ENCODE measurements around the gene NR0B2.
"Not testable (repeated sequence)": the region's sequence is repeated elsewhere in the genome, so short reads cannot be mapped to it uniquely, and the experiment has no call there.

The NR0B2 gene, protein sequence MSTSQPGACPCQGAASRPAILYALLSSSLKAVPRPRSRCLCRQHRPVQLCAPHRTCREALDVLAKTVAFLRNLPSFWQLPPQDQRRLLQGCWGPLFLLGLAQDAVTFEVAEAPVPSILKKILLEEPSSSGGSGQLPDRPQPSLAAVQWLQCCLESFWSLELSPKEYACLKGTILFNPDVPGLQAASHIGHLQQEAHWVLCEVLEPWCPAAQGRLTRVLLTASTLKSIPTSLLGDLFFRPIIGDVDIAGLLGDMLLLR

DNA sequence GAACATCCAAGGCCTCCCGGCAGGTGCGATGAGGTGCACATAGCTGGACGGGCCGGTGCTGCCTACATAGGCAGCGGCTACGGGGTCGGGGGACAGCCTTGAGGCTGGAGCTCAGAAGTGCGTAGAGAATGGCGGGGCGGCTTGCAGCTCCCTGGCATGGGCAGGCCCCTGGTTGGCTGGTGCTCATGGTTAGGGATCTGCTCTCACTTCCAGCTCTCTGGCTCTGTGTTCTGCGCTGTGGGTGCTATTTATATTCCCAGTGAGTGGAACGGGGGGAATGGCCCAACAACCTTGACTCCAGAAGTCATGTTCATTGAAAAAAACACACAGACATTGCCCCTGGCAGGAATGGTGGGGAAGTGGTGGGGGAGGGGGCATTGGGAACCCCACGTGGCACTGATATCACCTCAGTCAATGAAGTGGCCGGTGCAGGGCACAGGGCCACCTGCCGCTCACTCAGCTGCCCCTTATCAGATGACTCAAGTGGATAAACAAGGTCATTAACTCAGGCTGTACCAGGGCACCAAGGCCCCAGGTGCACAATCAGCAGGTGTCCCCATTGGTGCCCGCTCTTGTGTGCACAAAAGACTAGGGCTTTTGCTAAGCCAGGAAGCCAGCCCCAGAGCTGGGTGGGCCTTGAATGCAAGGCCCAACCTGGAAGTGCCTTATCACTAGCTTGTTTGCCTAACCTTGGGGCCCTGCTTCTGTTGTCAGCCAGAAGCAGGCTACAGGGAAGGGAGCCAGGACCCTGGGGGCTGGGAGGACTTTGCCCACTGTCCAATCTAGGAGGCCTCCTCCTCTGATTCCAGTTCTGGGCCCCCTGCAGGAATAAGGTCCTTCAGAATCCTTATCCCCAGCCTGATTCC, at the start of gene NR0B2:
NR0B2 (minus strand) TSS at position 222 of the 866 bp plus-strand sequence; CDS start at position 187, 35 bp downstream.
- peak in 1 of 14 donors; percentile 65 for DNase-seq

DNA sequence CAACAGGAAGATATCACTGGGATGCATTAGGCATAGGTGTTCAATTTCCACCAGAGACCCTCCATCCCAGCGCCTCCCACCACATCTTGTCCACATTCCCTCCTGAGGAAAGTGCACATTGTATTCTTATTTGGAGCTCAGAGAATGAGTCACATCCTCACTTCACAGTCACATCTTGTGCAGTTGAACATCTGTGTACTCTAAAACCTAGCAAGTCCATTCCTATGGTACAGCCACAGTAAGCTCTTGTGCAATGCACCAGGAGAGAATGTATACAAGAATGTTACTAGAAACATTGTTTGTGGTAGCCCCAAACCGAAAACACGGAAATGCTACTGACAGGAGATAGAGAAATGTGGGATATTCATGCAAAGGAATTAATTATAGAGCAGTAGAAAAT, 48.1 kb upstream of the NR0B2 start:
- no peak for DNase-seq

DNA sequence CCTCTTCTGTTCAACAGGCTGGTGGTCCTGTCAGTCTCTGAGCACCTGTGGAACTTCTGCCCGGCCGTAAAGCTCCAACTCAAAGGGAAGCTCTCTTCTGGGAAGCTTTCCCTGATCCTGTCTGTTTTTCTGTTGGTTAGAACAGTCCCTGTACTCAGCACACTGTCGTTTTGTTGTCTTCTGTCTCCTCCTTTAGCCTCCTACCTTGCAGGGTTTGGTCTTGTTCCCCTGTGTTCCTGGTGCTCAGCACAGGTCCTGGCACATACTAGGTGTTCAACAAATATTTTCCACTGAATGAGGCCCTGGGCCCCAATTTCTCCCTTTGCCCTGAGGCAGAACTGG, 46.8 kb upstream of the NR0B2 start:
- DNase-seq = no peak

DNA sequence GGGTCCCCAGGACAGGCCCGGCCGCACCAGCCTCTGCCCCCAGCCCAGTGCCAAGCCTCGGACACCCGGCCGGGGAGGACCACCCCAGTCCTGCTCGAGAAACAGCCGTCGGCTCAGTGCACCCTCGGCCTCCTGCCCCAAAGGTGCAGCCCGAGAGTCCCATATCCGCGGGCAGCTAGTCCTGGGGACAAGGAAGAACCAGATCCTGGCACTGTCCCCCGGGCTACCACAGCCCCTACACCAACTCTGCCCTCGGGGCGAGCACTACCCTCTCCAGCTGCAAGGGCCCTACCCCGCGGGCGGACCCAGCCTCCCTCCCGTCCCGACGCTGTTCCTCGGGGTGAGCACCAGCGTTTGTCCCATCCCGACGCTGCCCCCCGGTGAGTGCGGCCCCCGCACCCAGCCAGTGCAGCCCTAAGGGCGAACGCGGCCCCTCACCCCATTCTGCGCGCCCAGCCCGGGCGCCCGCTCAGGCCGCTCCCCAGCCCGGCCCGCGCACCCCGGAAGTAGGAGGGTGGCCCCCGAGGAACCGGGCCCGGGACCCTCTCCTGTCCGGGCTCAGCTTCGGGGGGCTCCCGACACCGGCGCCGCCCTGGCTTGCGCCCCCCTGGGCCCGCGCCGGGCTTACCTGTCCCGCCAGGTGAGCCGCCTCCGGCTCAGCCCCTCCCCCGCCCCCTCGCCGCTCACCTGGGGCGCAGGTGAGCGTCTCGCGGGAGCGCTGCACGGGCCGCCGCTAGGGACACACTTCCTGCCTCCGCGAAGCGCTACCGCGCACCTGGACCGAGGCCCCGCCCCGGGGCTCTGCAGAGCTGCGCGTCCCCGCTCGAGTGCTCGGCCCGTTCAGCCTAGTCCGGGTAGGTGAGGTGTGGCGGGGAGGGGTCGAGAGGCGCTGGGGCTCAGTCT, 46.2 kb upstream of the NR0B2 start, which contains the start of gene KDF1:
KDF1 (minus strand) TSS at position 747 of the 903 bp plus-strand sequence. CDS start 8,088 bp downstream, outside the sequence.
- peak in 1 of 14 donors; percentile 26 for DNase-seq

DNA sequence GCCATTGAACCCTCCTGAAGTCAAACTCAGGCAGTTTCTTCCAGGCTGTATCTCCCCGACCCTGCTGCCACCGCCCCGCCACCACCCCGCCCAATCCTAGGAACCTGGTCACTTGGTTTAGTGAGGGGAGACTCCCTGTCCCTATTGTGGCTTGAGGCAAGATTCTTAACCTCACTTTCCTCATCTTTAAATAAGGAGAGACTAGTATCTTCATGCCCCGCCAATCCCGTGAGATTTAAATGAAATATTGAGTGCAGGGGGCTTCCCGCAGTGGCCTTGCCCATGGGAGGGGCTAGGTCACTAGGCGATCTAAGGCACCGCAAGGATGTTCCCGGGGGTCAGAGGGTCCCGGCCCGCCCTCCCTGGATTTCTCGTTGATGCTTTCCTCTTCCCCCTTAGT, 45.5 kb upstream of the NR0B2 start:
- DNase-seq = no peak

DNA sequence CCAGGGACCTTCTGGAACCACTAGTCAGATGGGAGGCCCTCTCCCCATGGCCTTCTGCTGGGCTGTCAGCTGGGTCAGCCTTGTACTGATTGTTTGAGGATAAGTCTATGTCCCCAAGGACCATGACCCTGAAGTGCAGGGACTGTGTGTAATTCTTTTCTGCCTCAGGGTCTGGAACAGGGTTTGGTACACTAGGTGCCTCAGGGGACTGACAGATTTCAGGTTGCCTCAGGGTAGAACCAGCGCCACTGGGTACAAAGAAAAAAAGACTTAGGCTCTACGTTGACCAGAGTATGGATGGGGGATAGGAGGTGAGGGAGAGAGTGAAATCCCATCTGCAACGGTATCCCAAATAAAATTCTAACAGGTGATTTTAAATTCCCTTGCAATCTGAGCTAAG, 43.5 kb upstream of the NR0B2 start:
- no peak for DNase-seq

DNA sequence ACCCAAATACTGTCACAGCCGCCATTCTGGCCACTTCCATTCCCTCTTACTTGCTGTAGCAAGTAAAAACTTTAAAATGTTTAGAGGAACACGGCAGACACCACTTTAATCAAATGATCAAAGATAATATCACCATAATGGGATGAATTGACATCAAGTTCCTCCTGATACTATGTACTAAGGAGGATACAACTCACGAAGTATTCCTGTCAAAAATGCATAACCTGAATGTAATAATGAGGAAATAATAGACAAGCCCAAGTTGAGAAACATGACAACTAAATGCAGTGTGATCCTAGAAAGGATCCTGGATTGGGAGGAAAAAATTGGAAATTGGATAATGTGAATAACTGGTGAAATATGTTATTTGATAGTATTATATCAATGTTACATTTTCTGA, 42.5 kb upstream of the NR0B2 start:
- no peak for DNase-seq

DNA sequence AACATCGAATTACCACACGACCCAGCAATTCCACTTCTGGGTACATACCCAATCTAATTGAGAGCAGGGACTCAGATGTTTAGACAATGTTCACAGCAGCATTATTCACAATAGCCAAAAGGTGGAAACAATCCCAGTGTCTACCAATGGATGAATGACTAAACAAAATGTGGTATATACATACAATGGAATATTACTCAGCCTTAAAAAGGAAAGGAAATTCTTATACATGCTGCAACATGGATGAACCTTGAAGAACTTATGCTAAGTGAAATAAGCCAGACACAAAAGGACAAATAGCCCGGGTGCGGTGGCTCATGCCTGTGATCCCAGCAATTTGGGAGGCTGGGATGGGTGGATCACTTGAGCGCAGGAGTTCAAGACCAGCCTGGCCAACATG, 39.6 kb upstream of the NR0B2 start:
- no peak for DNase-seq

DNA sequence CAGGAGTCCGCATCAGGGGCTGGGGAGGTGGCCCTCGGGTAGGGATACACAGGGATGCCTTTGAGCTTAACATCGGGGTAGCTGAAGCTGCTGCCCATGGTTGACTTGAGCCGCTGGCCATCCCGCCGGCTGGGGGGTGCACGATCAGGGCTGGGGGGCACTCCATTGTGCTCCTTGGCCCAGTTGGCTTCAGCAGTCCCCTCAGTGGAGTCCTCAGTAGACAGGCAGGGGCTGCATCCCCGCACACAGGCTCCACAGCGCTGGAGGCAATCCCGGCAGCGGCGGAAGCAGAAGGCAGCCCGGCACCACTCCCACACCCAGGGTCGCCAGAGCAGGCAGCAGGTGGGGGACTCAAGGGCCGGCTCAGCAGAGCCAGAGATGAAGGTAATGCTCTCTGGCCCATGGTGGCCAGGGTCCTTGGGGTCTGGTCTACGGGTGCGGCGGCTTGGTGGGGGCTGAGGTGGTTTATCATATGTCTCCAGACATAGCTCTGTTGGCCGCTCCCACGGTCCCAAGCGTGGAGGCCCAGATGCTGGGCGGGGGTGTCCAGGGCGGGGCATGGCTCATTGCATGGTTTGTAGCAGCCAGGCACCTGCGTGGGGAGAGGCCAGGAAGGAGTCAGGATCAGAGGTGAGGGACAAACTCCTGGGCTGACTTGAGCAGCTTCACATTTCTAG, 38.2 kb upstream of the NR0B2 start:
- no peak for DNase-seq

DNA sequence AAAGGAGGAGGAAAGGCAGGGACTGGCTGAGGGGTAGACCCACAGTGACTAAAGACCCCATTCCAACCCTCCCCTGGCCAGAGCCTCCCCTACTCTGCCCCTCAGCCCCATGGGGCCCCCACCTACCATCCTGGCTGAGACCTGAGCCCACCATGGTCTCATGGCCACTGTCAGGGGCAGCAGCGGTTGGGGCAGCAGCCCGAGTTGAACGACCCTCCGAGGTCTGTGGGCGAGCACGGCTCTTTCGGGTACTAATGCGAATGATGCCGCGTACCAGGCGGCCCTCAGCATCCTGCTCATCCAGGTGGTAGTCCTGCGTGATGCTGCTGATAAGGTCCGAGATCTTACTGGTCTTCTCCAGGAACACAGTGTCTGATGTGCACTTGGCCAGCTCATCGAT, 37.4 kb upstream of the NR0B2 start:
- DNase-seq = no peak

DNA sequence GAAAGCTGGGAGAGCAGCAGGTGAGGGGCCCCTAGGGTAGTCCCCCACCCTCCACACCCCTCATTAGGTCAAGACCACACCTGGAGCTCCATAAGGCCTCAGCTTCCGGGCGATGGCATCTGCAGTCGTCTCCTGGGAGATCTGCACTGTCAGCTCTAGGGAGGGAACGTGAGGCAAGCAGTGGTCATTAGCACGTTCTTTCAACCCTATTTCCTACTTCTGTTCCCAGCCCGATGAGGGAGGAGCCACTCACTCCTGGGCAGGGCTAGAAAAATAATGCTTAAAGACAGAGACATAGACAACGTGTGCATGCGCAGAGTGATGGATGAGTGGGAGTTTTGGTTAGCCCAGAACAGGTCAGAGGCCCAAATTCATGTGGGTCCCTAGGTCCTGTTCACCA, 36.8 kb upstream of the NR0B2 start:
- no peak for DNase-seq

DNA sequence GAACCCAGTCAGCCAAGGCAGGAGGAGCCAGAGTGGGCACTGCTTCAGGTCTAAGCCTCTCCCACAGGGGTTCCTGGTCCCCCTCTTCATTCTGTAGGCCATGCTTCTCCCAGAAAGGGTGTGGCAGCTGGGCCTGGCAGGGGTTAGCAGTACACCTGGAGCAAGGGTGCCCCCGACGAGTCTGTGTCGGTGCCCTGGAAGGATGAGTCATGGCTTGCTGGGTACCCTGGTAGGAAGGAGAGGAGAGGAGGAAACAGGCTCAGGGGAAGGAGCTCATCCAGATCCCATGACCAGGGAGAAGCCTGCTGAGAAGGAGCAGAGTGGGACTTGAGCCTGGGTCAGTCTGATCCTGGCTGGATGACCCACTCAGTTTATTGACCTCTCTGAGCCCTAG, 36.1 kb upstream of the NR0B2 start:
- no peak for DNase-seq

DNA sequence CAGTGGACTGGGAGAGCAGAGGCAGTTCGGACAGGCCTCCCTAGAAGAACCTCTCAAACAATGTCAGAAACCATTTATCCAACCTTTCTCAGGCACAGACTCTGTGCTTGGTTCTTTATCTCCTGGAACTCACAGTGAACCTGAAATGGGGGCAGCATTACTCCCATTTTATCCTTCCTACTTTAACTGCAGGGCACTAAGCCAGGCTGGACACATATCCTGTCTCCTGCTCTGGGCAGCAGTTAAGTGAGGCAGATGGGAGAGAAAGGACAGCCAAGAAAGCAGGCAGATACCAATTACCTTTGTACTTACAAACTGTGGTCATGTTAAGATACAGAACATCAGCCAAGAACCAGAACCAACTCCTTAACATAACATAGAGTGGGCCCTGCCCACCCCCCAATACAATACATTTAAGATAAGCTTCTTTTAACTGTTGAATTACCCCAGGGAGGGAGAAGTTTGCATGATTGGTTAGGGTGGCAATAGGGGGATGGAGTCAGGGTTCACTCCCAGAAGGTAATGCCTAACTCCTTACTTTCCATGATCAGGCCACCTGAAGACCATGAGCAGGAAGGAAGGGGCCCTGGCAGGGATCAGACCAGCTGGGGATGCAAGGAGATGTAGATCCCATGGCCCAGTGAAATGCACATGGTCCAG, 35.6 kb upstream of the NR0B2 start:
- peak in 1 of 14 donors; percentile 27 for DNase-seq

DNA sequence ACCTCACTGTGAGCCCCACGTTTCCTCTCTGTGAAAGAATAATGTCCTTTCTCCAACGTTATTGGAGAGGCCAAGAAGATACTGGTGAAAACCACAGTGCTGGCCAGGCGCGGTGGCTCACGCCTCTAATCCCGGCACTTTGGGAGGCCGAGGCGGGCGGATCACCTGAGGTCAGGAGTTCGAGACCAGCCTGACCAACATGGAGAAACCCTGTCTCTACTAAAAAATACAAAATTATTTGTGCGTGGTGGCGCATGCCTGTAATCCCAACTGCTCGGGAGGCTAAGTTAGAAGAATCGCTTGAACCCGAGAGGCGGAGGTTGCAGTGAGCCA, 34.9 kb upstream of the NR0B2 start:
- DNase-seq = not testable (repeated sequence)

DNA sequence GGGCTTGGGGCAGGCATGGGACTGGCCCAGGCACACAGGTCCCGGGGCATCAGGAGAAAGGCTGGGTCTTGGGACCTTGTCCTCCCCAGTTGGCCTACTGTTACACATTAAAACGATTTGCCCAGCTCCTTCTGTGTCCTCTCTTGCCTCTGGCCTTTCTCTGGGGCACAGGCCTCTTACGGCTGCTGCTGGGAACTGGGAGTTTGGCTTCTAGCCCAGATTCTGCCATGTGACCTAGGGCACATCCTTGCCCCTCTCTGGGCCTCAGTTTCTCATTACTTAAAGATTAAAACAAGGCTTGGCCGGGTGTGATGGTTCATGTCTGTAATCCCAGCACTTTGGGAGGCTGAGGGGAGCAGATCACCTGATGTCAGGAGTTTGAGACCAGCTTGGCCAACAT, 32.5 kb upstream of the NR0B2 start:
- DNase-seq = peak in 1 of 14 donors; percentile 1

DNA sequence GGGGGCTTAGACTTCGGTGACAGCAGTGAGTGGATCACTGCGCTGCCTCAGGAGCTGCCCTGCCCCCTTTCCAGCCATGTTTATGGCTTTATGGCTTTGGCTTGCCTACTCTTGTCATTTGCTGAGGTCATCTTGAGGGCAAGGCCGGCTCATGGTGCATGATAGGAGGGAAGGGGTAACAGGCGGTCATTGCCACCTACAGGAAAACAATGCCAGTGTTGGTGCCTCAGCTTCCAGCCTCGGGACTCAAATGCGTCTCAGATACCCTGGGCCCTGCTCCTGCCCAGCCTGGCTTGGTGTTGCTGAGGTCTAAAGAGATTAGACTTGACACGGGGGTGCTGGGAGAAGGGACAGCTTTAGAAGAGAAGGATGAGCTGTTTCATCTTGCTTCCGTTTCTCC, 32.0 kb upstream of the NR0B2 start:
- DNase-seq = no peak

DNA sequence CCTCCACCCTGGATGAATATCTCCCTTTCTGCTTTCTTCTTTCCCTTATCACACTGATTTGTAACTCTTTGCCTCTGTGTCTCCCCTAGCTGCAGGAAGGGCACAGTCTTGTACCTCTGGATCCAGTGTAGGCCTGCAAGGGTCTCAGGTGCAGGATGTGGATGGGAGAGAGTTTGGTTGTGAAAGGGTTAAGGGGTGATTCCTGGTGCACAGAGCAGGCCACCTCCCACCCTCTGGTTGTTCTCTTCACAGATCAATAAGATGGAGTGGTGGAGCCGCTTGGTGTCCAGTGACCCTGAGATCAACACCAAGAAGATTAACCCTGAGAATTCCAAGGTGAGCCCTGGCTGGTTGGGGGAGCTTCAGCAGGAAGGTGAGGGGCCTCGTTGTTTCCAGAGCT, 31.4 kb upstream of the NR0B2 start:
- no peak for DNase-seq

DNA sequence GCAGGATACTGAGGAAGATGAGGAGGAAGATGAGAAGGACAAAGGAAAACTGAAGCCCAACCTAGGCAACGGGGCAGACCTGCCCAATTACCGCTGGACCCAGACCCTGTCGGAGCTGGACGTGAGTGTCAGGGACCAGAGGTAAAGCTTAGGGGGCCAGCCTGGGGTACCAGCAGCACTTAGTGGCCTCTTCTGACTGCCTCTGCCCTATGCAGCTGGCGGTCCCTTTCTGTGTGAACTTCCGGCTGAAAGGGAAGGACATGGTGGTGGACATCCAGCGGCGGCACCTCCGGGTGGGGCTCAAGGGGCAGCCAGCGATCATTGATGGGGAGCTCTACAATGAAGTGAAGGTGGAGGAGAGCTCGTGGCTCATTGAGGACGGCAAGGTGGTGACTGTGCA, 28.9 kb upstream of the NR0B2 start:
- no peak for DNase-seq

DNA sequence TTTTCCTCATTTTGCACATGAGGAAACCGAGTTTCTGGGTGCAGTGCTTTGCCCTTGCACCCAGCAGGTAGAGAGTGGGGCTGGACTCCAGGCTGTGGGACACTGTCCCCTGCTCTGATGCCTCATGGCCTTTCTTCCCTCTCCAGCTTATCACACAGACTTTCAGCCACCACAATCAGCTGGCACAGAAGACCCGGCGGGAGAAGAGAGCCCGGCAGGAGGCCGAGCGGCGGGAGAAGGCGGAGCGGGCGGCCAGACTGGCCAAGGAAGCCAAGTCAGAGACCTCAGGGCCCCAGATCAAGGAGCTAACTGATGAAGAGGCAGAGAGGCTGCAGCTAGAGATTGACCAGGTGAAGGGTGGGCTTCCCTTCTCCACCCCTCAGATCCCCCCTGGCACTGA, 27.5 kb upstream of the NR0B2 start:
- DNase-seq = no peak

DNA sequence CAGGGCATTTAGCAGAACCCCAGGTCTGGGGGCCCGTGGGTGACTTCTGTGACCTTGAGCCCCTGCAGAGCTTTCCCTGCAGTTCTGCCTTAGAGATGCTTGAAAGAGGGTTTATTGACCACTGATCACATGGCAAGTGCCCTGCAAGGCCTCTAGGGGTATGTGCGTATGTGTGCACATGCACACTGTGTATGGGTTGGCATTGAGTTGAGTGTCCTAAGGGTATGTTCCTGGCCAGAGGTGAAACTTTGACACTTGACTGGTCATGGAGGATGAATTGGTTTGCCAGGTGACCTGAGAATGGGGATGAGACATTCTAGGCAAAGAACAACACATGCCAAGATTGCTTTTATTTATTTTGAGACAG, 24.9 kb upstream of the NR0B2 start:
- DNase-seq = no peak

DNA sequence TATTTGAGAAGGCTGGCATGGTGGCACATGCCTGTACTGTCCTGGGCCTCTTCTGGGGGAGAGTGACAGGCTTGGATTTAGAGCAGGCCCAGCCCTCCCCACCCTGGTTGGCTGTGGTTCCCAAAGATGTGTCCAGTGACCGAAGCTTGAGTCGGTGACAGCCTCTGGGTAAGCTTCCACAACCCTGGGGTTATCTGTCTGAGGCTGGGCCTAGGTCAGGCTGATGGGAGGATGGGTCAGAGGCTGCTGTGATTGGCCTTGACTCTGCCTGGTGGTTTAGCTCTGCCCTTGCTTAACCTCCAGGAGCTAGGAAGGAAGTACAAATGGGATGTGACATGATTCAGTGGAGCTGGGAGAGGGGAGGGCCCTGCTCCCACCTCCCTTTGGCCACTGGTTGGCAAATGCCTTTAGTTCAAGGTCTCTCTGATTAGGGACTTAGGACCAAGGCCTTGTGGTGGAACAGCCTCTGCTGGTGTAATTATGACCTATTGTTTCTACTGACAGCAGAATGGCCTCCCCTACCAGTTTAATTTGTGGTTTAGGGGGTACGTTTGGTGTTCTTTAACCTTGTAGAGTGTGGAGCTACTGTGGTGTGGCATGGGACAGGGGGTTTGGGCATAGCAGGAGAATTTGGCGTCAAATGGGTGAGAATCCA, 24.4 kb upstream of the NR0B2 start:
- DNase-seq = no peak

DNA sequence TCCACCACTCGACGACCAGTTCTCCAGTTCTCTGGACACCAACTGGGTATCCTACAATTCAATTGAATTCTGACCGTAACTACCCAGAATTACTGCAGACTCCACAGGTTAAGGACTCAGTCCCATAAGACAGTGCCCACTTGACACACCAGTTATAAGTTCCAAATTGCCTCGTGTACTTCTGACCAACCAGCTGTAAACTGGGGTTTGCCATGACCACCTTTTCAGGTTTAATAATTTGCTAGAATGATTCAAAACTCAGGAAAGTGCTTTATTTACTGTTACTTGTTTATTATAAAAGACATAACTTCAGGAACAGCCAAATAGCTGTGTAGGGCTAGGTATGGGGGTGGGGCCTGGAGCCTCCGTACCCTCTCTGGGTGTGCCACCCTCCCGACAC, 23.0 kb upstream of the NR0B2 start:
- DNase-seq = no peak

All from C1 segment of cervical spinal cord (tissue), 14 donors.